Activated T-helper 17 cell treated with anti-CD3 and anti-CD28 coated beads, Interleukin-2, amount 50 U/mL, for 72 hours (primary cell): Measurements from ENCODE around the gene SH3BP2. TPM values are rescaled to one million over a fixed set of nuclear protein-coding genes. Genes with fewer than 3 reads are reported as not detected.

Experiments
- ATAC-seq: fragments of 150-1000 bp; cut with Tn5 transposase; replicated peaks from 2 replicates; pipeline ENCODE4 v1.10.0; 2021; ENCODE audit warnings: mild to moderate bottlenecking, moderate library complexity
- H3K27ac Mint-ChIP-seq: one replicate; pipeline ENCODE4 v1.8.0; 2022; ENCODE audit warnings: mixed read lengths
- H3K27me3 Mint-ChIP-seq: one replicate; pipeline ENCODE4 v1.8.0; 2022; ENCODE audit warnings: mixed read lengths
- H3K36me3 Mint-ChIP-seq: one replicate; pipeline ENCODE4 v1.8.0; 2022; ENCODE audit warnings: low read depth, mild to moderate bottlenecking, mixed read lengths
- H3K4me1 Mint-ChIP-seq: one replicate; pipeline ENCODE4 v1.8.0; 2022; ENCODE audit warnings: mixed read lengths
- H3K4me3 Mint-ChIP-seq: one replicate; pipeline ENCODE4 v1.8.0; 2022; ENCODE audit warnings: mild to moderate bottlenecking, mixed read lengths
- H3K9me3 Mint-ChIP-seq: one replicate; pipeline ENCODE4 v1.8.0; 2022; ENCODE audit warnings: mixed read lengths
- total RNA-seq, 2 donors: library from RNA; stranded (reverse); gene quantifications; one replicate each; pipeline ENCODE4 v1.2.3, GENCODE V29; 2022

Gene SH3BP2
- total RNA-seq, 2 donors from 2014 or later, result 83.5 to 122 TPM

DNA sequence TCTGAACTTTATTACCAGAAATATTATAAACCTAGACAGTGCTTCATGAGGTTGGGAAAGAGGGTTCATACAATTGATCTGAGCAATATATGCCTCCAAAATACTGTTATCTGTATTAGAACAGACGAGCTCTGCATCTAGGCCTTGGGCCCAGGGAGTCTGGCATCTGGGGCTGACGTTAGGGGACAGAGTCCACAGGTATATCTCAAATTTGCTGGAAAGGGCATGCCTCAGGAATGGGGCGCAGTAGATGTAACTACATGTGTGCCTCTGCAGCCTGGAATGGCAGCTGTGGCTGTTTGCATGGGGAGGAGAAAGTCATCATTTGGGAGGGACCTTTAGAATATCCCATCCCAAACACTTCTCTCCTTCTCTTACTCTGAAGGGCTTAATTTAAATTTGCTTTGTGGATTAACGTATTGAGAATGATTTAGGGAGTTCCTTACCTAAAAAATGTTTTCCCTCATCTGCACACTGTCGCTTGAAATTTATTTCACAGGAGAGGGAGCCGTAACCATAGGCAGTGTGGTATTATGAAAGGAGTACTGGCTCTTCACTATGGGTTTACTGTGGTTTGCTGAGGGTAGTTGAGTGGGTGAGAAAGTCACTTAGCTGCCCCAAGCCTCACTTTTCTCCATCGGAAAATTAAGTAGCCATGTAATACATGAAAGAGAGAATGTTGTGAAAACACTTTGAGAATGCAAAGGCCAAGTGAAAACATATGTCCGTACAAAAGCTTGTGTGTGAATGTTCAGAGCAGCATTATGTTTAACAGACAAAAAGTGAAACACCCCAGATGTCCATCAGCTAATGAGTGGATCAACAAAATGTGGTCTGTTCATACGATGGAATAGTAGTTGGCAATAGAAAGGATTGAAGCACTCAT is 56.6 kb downstream of the SH3BP2 start:
- Mint-ChIP-seq H3K27ac (peak overlapping the region; percentile 68), H3K4me3 (peak overlapping the region; percentile 30), H3K4me1 (peaks cover 47% of the 10 kb centered on the region), H3K36me3 (peaks cover 45% of the 10 kb centered on the region), H3K27me3 (no peaks in the 10 kb centered on the region), H3K9me3 (no peaks in the 10 kb centered on the region)
- ATAC-seq, result no peak

DNA sequence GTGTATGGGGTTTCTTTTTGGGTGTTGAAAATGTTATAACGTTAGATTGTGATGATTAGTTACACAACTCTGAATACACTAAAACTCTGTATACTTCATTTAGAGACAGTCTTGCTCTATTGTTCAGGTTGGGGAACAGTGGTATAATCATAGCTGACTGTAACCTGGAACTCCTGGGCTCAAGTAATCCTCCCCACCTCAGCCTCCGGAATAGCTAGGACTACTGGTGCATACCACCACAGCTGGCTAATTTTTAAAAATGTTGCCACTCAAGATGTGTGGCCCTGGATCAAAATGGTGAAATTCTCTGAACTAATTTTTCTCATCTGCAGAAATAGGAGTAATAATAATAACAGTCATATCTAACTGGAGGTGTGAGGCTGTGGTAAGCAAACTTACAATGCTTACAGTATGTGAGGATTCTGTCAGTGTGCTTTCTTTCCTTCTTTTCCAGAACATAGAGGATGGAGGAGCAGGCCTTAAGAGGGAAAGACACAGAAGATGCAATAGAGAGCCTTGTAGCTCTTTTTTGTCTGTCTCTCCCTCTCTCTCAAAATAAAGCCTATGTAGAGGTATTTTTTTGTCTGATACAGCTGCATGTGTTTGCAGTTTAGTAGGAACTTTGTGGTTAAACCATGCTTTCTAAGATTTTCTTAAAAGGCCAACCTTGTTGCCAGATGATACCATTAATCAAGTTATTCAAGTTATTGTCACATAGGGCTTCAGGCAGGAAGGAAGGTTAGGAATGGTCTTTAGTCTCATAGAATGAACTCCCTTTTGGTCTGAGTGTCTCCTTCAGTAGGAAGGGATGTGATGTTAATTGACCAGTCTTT is 58.3 kb downstream of the SH3BP2 start:
- peaks cover 35% of the 10 kb centered on the region for H3K4me1 Mint-ChIP-seq
- H3K27me3 Mint-ChIP-seq, result no peaks in the 10 kb centered on the region
- H3K4me3 Mint-ChIP-seq, result peak overlapping the region; percentile 18
- H3K27ac Mint-ChIP-seq, result no peak overlapping the region
- ATAC-seq, result peak; percentile 17
- no peaks in the 10 kb centered on the region for H3K9me3 Mint-ChIP-seq
- H3K36me3 Mint-ChIP-seq, result peaks cover 39% of the 10 kb centered on the region

DNA sequence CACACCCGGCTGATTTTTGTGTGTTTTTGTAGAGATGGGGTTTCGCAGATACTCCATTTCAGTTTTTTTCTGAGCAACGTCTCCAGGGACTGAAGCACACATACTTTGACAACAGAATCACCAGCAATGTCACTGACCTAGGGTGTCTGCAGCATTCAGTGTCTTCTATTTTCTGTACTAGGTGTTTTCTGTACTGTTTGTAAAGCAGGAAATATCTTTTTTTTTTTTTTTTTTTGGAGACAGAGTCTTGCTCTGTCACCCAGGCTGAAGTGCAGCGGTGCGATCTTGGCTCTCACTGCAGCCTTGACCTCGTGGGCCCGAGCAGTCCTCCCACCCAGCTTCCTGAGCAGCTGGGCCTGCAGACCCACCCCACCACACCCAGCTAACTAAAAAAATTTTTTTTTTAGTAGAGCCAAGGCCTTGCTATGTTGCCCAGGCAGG is 59.6 kb downstream of the SH3BP2 start:
- H3K36me3 Mint-ChIP-seq, result peaks cover 36% of the 10 kb centered on the region
- H3K27me3 Mint-ChIP-seq, result no peaks in the 10 kb centered on the region
- no peak overlapping the region for H3K27ac Mint-ChIP-seq
- H3K4me3 Mint-ChIP-seq, result peak overlapping the region; percentile 18
- no peaks in the 10 kb centered on the region for H3K9me3 Mint-ChIP-seq
- ATAC-seq, result no peak
- H3K4me1 Mint-ChIP-seq, result peaks cover 35% of the 10 kb centered on the region

DNA sequence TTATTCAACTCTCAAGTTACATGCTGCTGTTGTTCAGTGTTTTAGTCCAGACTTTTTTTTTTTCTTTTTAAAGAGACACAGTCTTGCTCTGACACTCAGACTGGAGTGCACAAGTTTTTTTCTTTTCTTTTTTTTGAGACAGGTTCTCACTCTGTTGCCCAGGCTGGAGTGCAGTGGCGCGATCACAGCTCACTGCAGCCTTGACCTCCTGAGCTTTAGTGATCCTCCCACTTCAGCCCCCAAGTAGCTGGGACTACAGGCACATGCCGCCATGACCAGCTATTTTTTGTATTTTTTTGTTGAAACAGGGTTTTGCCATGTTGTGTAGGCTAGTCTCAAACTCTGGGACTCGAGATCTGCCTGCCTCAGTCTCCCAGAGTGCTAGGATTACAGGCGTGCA is 62.7 kb downstream of the SH3BP2 start:
- H3K27me3 Mint-ChIP-seq, result no peaks in the 10 kb centered on the region
- H3K4me1 Mint-ChIP-seq, result peaks cover 36% of the 10 kb centered on the region
- ATAC-seq, result no peak
- no peak overlapping the region for H3K27ac Mint-ChIP-seq
- H3K36me3 Mint-ChIP-seq, result peaks cover 46% of the 10 kb centered on the region
- H3K4me3 Mint-ChIP-seq, result no peak overlapping the region
- H3K9me3 Mint-ChIP-seq, result no peaks in the 10 kb centered on the region

DNA sequence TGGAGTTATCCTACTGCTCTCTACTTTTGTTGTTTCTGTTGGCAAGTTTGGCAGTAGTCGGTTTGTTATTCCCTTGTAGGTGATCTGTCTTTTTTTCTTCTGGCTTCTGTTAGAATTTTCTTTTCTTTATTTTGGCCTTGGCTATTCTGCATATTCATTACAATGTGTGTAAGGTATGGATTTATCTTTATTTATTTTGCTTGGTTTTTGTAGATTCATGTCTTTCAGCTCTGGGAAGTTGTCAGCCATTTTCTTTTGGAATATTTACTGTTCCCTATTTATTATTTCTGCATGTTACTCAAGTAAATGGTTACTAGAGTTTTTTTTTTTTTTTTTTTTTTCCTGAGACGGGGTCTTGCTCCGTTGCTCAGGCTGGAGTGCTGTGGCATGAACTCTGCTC is 63.4 kb downstream of the SH3BP2 start:
- H3K27ac Mint-ChIP-seq, result no peak overlapping the region
- H3K4me1 Mint-ChIP-seq, result peaks cover 37% of the 10 kb centered on the region
- H3K36me3 Mint-ChIP-seq, result peaks cover 46% of the 10 kb centered on the region
- no peaks in the 10 kb centered on the region for H3K27me3 Mint-ChIP-seq
- H3K4me3 Mint-ChIP-seq, result no peak overlapping the region
- no peak for ATAC-seq
- no peaks in the 10 kb centered on the region for H3K9me3 Mint-ChIP-seq

DNA sequence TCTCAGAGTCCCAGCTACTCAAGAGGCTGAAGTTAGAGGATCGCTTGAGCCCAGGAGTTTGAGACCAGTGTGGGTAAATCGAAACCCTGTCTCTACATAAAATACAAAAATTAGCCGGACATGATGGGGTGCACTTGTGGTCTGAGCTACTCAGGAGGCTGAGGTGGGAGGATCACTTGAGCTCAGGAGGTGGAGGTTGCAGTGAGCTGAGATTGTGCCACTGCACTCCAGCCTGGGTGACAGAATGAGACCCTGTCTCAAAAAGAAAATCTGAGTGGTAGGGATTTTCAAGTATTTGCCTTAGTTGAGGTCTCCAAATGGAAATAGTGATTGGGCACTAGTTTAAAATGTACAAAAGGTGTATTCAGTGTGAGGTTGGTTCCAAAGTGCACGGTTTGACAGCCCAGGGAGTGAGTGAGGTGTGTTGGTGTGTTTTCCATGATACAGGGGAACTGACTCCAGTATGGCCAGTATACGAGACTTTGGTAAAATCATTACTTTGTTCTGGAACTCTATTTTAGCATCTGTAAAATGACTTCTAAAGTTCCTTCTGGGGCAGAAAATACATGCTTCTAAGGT is 64.6 kb downstream of the SH3BP2 start:
- ATAC-seq, result no peak
- H3K4me3 Mint-ChIP-seq, result no peak overlapping the region
- peaks cover 47% of the 10 kb centered on the region for H3K4me1 Mint-ChIP-seq
- no peaks in the 10 kb centered on the region for H3K27me3 Mint-ChIP-seq
- no peaks in the 10 kb centered on the region for H3K9me3 Mint-ChIP-seq
- H3K36me3 Mint-ChIP-seq, result peaks cover 44% of the 10 kb centered on the region
- H3K27ac Mint-ChIP-seq, result no peak overlapping the region

DNA sequence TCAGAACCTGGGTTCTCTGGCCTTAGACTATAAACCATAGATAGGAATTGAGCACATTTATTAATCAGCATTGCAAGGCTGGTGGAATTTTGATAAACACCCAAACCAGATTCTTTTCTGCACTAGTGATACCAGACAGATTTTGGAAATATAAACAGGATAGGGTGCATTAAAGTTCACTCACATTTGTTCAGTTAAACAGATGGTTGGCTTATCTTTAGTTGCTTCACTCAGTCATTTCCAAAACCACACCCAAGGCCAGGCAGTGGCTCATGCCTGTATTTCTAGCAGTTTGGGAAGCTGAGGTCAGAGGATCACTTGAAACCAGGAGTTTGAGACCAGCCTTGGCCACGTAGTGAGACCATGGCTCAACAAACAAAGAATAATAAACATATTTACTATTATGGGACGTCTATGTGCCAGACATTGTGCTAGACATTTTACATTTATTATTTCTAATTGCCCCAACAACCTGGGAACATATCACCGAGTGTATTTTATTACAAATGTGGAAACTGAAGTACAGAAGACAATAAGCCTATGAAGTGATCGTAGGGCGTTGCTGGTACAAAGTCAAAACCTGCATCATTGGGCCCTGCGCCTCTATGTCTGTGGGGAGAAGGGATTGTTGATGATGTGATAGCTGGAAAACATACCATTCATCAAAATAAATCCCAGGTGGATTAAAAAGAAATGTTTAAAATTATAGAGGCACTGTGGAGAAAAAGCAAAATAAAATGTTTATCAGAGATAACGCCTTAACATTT is 65.7 kb downstream of the SH3BP2 start:
- H3K36me3 Mint-ChIP-seq, result peaks cover 34% of the 10 kb centered on the region
- no peaks in the 10 kb centered on the region for H3K9me3 Mint-ChIP-seq
- peaks cover 52% of the 10 kb centered on the region for H3K4me1 Mint-ChIP-seq
- no peak for ATAC-seq
- H3K27me3 Mint-ChIP-seq, result no peaks in the 10 kb centered on the region
- H3K27ac Mint-ChIP-seq, result no peak overlapping the region
- peak overlapping the region; percentile 54 for H3K4me3 Mint-ChIP-seq

DNA sequence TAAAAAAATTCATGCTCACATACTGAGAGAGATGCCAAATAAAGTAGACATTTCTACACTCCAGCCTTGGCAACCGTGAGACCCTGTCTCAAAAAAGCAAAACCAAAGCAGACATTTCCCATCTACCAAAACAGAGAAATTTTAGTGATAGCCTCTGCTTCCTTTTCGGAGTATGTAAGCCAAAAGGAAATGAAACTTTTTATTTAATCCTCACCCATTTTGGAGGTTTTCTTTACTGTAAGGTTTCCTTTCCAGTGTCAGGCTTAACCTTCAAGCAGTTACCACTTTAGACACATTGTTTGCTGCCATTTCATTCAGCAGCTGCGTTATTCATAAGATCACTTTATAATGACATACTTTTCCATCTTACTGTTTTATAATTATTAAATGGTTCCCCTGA is 66.6 kb downstream of the SH3BP2 start:
- peaks cover 26% of the 10 kb centered on the region for H3K36me3 Mint-ChIP-seq
- peaks cover 52% of the 10 kb centered on the region for H3K4me1 Mint-ChIP-seq
- peak overlapping the region; percentile 73 for H3K27ac Mint-ChIP-seq
- peak overlapping the region; percentile 54 for H3K4me3 Mint-ChIP-seq
- ATAC-seq, result peak; percentile 51
- no peaks in the 10 kb centered on the region for H3K9me3 Mint-ChIP-seq
- H3K27me3 Mint-ChIP-seq, result no peaks in the 10 kb centered on the region

DNA sequence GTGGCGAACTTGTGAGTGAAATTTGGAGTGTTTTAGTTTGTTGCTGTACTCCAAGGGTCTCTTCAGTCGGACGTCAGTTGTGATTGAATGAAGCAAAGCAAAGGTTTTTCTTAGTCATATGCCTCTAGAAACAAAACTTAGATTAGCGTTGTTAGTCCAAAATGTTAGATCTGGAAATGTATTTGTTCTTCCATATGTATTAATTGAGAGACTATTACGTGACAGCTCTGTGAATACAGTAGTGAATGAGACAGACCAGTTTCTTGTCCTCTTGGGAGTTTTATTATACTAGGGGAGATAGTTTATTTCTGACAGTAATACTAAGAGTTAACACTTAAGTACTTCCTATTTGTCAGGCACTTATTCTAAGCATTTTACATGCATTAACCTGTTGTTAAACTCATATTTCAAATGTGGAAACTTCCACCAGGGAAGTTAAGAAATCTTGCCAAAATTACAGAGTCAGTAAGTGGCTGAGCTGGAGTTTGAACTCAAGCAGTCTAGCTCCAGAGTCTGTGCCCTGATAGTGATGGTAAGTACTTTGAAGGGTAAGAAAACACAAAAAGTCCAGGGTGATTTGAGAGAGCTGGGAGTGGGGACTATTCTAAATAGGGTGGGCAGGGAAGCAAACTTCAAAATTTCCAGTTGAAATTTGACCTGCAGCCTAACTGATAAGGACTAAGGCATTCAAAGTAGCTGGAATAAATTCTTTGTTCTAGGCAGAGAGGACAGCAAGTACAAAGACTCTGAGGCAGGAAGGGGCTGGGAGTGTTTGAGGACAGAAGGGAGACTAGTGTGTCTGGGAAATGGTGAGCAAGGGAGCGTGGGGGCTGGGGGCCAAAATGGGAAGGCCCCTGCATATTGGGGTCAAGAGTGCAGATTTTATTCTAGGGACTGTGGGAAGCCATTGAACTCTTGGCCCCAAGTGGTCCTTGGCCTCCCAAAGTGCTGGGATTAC is 67.8 kb downstream of the SH3BP2 start:
- Mint-ChIP-seq H3K27me3 (no peaks in the 10 kb centered on the region), H3K9me3 (no peaks in the 10 kb centered on the region), H3K27ac (peak overlapping the region; percentile 73), H3K4me3 (peak overlapping the region; percentile 54), H3K36me3 (peaks cover 15% of the 10 kb centered on the region), H3K4me1 (peaks cover 53% of the 10 kb centered on the region)
- ATAC-seq, result no peak

DNA sequence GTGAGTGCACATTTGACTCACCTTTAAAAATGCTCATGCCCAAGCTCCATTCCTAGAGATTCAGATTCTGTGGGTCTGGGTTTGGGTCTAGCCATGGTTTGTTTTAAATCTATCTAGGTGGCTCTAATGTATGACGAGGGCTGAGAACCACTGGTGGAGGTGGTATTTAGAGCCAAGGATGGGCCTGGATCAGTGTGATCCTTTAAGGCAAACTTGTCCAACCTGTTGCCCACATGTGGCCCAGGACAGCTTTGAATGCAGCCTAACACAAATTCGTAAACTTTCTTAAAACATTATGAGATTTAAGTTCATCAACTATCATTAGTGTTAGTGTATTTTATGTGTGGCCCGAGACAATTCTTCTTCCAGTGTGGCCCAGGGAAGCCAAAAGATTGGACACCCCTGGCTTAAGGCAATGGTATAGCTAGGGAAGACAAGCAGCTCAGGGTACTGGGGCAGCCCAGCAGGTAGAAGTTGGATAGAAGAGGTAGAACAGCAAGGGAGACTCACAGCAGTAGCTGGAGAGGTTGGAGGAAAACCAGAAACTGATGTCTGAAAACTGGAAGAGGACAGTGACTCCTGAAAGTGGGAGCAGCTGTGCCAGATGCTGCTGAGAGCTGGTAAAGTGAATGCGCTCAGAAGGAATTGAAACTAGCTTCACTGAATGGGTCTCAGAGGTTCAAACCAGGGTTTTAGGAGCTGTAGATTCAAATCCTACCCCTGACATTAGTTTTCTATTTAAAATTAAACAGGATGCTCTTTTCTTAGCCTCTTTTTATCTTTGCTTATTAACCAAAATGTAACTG is 68.9 kb downstream of the SH3BP2 start:
- H3K4me3 Mint-ChIP-seq, result peak overlapping the region; percentile 8
- peak overlapping the region; percentile 74 for H3K27ac Mint-ChIP-seq
- ATAC-seq, result no peak
- H3K9me3 Mint-ChIP-seq, result no peaks in the 10 kb centered on the region
- no peaks in the 10 kb centered on the region for H3K27me3 Mint-ChIP-seq
- peaks cover 58% of the 10 kb centered on the region for H3K4me1 Mint-ChIP-seq
- H3K36me3 Mint-ChIP-seq, result peaks cover 17% of the 10 kb centered on the region

DNA sequence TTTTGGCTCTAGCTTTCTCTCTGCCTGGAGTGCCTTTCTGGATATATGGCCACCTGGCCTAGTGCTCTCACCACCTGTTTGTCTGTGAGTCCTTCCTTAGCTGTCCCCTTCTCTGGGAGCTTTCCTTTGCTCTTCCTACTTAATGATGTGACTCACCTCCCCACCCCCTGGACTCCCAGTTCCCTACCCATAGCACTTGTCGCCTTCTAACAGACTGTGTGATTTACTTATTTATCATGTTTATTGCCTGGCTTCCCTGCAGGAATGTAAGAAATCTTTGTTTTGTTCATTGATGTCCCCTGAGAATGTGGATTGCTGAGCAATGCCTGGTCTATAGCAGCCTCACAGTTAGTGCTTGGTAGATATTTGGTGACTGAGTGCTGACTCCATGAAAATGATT is 69.6 kb downstream of the SH3BP2 start:
- Mint-ChIP-seq H3K36me3 (peaks cover 20% of the 10 kb centered on the region), H3K4me3 (no peak overlapping the region), H3K9me3 (no peaks in the 10 kb centered on the region), H3K27ac (peak overlapping the region; percentile 6), H3K4me1 (peaks cover 61% of the 10 kb centered on the region), H3K27me3 (no peaks in the 10 kb centered on the region)
- peak; percentile 12 for ATAC-seq

DNA sequence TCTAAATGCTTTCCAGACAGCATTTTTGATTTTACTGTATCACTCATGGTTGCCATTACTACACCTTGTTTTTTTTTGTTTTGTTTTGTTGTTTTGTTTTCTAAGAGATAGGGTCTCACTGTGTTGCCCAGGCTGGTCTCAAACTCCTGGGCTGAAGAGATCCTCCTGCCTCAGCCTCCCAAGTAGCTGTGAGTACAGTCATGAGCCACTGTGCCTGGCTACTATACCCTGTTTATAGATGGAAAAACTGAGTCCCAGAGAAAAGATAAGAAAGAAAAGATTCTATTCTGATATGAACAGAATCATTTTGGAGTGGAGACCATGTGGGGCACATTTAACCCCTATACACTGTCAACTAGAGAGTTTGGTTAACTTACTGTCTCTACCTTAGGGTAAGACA is 70.8 kb downstream of the SH3BP2 start:
- Mint-ChIP-seq H3K9me3 (no peaks in the 10 kb centered on the region), H3K4me3 (no peak overlapping the region), H3K27me3 (no peaks in the 10 kb centered on the region), H3K36me3 (peaks cover 24% of the 10 kb centered on the region), H3K4me1 (peaks cover 59% of the 10 kb centered on the region), H3K27ac (no peak overlapping the region)
- no peak for ATAC-seq
